ENCODE results near the gene TAPBP. TPM values are rescaled to one million over a fixed set of nuclear protein-coding genes. Genes with fewer than 3 reads are reported as not detected.

TAPBP gene
- total and polyA plus RNA-seq, 9 of the 15 experiments (the other 6 are each of a cell fraction or from before 2014, with no cell fraction given): 5.6 to 74.0 (median 22.3) TPM

DNA sequence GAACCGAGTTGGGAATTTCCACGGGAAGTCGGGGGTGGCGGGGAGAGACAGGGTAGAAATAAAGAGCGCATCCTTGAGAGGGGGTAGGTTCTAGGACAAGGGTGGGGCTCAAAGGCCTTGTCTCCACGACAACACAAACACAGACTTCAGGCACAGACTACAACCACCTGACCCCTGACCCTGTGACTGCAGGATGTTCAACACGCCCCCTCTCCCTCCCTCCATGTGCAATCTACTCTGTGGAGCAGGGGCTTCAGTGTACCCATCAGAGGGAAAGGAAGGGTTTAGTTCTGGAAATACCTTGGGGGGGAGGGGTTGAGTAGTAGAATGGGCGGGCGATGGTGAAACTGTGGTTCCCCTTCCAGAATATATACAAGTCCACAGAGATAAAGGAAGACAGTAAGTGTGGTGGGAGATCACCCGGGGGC is 651 bp upstream of the TAPBP start (continued):
- no peak for TF ChIP-seq UBTF (IDR thresholded peaks at IDR 0.05; ENCODE audit: borderline replicate concordance in 1 of 2, low read depth in 2 of 2, low read length in 2 of 2)
- no peak for TF ChIP-seq ZNF280A (IDR thresholded peaks at IDR 0.05; ENCODE audit: low read depth, partially characterized antibody)
- TF ChIP-seq ZNF57 (CRISPR knock-in tag; IDR thresholded peaks at IDR 0.05): no peak
- no peak for TF ChIP-seq KHSRP (IDR thresholded peaks at IDR 0.05)
- TF ChIP-seq, protein P1, sequence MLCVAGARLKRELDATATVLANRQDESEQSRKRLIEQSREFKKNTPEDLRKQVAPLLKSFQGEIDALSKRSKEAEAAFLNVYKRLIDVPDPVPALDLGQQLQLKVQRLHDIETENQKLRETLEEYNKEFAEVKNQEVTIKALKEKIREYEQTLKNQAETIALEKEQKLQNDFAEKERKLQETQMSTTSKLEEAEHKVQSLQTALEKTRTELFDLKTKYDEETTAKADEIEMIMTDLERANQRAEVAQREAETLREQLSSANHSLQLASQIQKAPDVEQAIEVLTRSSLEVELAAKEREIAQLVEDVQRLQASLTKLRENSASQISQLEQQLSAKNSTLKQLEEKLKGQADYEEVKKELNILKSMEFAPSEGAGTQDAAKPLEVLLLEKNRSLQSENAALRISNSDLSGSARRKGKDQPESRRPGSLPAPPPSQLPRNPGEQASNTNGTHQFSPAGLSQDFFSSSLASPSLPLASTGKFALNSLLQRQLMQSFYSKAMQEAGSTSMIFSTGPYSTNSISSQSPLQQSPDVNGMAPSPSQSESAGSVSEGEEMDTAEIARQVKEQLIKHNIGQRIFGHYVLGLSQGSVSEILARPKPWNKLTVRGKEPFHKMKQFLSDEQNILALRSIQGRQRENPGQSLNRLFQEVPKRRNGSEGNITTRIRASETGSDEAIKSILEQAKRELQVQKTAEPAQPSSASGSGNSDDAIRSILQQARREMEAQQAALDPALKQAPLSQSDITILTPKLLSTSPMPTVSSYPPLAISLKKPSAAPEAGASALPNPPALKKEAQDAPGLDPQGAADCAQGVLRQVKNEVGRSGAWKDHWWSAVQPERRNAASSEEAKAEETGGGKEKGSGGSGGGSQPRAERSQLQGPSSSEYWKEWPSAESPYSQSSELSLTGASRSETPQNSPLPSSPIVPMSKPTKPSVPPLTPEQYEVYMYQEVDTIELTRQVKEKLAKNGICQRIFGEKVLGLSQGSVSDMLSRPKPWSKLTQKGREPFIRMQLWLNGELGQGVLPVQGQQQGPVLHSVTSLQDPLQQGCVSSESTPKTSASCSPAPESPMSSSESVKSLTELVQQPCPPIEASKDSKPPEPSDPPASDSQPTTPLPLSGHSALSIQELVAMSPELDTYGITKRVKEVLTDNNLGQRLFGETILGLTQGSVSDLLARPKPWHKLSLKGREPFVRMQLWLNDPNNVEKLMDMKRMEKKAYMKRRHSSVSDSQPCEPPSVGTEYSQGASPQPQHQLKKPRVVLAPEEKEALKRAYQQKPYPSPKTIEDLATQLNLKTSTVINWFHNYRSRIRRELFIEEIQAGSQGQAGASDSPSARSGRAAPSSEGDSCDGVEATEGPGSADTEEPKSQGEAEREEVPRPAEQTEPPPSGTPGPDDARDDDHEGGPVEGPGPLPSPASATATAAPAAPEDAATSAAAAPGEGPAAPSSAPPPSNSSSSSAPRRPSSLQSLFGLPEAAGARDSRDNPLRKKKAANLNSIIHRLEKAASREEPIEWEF (CRISPR knock-in tag; IDR thresholded peaks at IDR 0.05): no peak
- TF ChIP-seq, protein P2, sequence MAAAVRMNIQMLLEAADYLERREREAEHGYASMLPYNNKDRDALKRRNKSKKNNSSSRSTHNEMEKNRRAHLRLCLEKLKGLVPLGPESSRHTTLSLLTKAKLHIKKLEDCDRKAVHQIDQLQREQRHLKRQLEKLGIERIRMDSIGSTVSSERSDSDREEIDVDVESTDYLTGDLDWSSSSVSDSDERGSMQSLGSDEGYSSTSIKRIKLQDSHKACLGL (CRISPR knock-in tag; IDR thresholded peaks at IDR 0.05; ENCODE audit: borderline replicate concordance, poor library complexity, severe bottlenecking): no peak
- TF ChIP-seq PRPF4 (IDR thresholded peaks at IDR 0.05; ENCODE audit: insufficient read depth, low read depth, low read length, poor library complexity, severe bottlenecking): no peak
- TF ChIP-seq HCFC1 (IDR thresholded peaks at IDR 0.05; ENCODE audit: low read depth, low read length): peak; percentile 35; the same call in 1 of the 2 replicates
- TF ChIP-seq NR2C1 (IDR thresholded peaks at IDR 0.05): peak; percentile 93
- peak; percentile 96 for TF ChIP-seq NR2C1 (tag; IDR thresholded peaks at IDR 0.05)
- no peak; the same call in 1 of the 2 replicates for TF ChIP-seq TEAD4 (IDR thresholded peaks at IDR 0.05; ENCODE audit: low read length)
- no peak for TF ChIP-seq TEAD4 (CRISPR knock-in tag; IDR thresholded peaks at IDR 0.05; ENCODE audit: borderline replicate concordance)
- TF ChIP-seq FIP1L1 (IDR thresholded peaks at IDR 0.05; ENCODE audit: low read depth, low read length, poor library complexity, severe bottlenecking): no peak
- peak; percentile 24; the same call in 1 of the 2 replicates for TF ChIP-seq NCOR1 (IDR thresholded peaks at IDR 0.05)
- TF ChIP-seq CCAR2 (IDR thresholded peaks at IDR 0.05; ENCODE audit: low read depth, low read length): no peak
- peak; percentile 15 for TF ChIP-seq TAF1 (IDR thresholded peaks at IDR 0.05; ENCODE audit: control insufficient read depth, extremely low read depth, insufficient read depth, low read length, severe bottlenecking)
- TF ChIP-seq PCBP1 (IDR thresholded peaks at IDR 0.05; ENCODE audit: low read depth, low read length, poor library complexity, severe bottlenecking): no peak
- TF ChIP-seq ZBTB1 (CRISPR knock-in tag; IDR thresholded peaks at IDR 0.05; ENCODE audit: borderline replicate concordance, low read depth): no peak
- no peak for TF ChIP-seq ZNF695 (CRISPR knock-in tag; IDR thresholded peaks at IDR 0.05)

Data from K562 (cell line).